ENCODE data around the gene TMEM131L.

Gene TMEM131L

GRCh38 chr4:153509724-153510123 lies 43.6 kb downstream of the TMEM131L start:
- no peak for DNase-seq

- DNase-seq = no peak
Observed at GRCh38 chr4:153510252-153511001, 44.3 kb downstream of the TMEM131L start.

GRCh38 chr4:153511104-153511503 lies 44.9 kb downstream of the TMEM131L start:
- no peak for DNase-seq

GRCh38 chr4:153512162-153512852 lies 46.1 kb downstream of the TMEM131L start:
- DNase-seq = no peak

GRCh38 chr4:153512952-153513500 lies 46.9 kb downstream of the TMEM131L start:
- DNase-seq = no peak

- no peak for DNase-seq
Observed at GRCh38 chr4:153513596-153513995, 47.4 kb downstream of the TMEM131L start.

- DNase-seq = no peak
Observed at GRCh38 chr4:153514001-153514526, 47.9 kb downstream of the TMEM131L start.

DNA sequence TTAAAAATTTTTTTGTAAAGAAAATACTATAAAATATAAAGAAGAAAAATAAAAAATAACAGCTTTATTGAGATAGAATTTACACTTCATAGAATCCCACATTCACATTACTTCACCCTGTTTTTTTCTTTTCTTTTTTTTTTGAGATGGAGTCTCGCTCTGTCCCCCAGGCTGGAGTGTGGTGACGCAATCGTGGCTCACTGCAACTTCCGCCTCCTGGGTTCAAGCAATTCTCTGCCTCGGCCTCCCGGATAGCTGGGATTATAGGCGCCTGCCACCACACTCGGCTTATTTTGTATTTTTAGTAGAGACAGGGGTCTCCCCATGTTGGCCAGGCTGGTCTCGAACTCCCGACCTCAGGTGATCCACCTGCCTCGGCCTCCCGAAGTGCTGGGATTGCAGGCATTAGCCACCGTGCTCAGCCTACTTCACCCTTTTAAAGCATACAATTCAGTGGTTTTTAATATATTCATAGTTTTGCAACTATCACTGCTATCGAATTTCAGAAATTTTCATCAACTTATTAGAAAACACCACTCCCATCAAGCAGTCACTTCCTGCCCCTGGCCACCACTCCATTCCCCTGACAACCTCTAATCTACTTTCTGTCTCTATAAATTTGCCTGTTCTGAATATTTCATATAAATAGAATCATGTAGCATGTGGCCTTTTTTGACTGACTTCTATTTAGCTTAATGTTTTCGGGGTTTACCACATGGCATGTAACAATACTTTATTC lies 48.7 kb downstream of the TMEM131L start:
- DNase-seq = no peak

DNA sequence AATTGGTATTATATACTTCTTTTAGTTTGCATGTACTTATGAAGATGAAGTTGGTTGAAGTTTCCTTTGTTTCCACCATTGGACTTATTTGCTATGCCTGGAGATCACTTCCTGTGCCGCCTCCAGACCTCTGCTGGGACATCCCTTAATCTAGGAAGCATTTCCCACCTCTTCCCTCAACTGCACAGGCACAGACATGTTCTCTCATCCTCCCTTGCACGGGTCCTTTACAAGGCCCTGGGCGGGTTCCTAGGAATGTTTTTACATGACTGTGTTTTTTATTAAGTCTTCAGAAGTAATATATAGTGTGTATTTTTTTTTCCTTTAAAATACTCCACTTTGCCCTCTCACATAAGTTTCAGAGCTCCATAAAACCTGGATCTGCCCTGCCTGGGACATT lies 51.0 kb downstream of the TMEM131L start:
- DNase-seq = no peak

GRCh38 chr4:153518001-153518400 lies 51.8 kb downstream of the TMEM131L start:
- no peak for DNase-seq

- no peak for DNase-seq
Observed at GRCh38 chr4:153518637-153519389, 52.7 kb downstream of the TMEM131L start.

DNA sequence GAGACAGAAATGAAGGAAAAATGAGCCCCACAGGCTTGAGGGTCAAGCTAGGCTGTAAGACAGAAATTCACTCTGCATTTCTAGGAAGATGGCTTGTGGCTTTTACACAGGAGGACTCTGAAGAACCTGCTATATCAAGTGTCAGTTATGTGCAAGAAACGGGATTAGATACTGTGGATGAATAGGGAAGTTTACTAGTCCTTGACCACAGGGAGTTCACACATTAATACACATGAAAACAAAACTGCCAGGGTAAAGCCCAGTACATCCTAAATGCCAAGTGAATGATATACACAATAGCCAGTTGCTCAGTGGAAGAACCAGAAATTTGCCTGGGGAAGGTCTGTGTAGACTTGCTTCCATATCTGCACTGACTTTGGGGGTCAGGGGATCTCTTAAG lies 53.5 kb downstream of the TMEM131L start:
- DNase-seq = no peak

DNA sequence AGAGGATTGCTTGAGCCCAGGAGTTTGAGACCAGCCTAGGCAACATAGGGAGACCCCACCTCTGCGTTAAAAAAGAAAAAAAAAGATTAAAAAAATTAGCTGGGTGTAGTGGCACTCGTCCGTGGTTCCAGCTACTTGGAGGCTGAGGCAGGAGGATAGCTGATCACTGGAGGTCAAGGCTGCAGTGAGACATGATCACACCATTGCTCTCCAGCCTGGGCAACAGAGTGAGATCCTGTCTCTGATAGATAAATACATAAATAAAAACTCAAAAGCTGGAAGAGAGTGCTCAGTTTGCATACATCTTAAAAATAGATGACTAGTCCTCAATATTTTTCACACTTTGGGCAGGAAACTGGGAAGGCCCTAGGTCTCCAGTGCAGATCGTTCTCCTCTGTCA lies 54.1 kb downstream of the TMEM131L start:
- no peak for DNase-seq

DNA sequence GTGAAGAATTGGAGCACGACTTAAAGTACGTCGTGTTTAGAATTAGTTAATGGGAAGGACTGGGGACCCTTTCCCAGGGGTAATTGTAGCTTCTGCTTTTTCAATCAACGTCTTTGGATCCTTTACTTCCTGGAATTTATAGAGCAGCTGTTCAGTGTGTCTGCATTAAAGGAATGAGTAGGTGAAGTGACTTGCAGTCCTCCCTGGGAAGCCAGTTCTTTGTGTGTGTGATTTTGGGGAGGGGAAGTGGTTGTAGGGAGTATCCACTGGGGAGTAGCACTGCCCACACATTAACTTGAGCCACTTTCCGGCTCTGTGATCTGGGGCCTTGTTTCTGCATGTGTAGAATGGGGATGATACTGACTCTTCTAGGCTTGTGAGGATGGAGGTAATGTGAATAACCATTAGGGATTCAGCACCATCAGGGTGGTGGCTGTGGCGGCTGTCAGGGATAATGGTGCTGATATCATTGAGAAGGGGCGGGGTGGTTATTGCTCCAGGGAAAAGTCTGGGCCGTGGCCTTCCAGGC lies 54.7 kb downstream of the TMEM131L start:
- no peak for DNase-seq

- DNase-seq = no peak
Observed at GRCh38 chr4:153521478-153521877, 55.3 kb downstream of the TMEM131L start.

- DNase-seq = peak; percentile 46
Observed at GRCh38 chr4:153521999-153522801, 56.0 kb downstream of the TMEM131L start.

- DNase-seq = peak; percentile 59
Observed at GRCh38 chr4:153522802-153523094, 56.6 kb downstream of the TMEM131L start.

DNA sequence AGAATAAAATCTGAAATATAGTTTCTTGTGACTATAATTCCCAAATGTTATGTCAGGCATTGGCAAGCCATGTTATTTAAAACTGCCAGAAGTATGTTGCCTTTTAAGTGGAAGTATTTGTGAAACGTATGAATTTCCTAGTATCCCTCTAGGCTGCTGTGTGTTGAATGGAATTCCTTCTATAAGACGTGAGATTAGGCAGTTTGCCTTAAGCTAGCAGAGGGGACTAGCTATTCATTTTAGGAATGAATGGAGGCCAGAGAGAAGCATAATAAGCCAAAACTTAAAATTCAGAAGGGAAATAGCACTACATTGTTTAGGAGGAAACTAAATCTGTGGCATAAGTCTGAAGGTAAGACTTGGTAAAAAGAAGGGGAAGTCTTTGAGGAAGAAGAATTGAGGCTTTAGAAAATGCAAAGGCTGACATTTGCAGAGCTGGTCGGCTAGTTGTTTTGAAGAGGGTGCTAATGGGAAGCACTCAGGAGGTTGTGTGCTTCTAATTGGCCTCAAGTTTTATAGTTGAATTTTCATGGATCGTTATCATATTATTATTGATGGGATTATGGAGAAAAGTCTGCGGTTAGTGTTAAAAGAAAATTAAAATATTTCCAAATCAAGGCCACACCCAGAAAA lies 57.1 kb downstream of the TMEM131L start:
- DNase-seq = no peak

GRCh38 chr4:153523941-153524386 lies 57.8 kb downstream of the TMEM131L start:
- no peak for DNase-seq

DNA sequence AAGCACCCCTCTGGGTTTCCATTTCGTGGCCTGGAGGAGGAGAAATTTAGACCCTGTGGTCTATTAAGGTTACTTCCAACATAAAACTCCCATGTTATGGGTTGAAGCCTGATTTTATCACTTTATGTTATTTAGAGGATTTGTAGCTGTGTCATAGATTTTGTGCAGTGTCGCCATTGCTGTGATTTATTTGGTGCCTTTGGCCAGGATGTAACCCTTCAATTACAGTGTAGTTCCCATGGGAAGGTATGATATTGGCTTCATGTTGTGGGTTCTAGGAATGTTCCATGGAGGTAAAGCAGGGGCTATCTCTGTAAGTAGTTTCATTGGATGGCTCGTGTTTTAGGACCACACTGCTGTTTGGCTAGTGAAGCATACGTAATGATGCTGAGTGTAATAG lies 58.5 kb downstream of the TMEM131L start:
- DNase-seq = no peak

DNA sequence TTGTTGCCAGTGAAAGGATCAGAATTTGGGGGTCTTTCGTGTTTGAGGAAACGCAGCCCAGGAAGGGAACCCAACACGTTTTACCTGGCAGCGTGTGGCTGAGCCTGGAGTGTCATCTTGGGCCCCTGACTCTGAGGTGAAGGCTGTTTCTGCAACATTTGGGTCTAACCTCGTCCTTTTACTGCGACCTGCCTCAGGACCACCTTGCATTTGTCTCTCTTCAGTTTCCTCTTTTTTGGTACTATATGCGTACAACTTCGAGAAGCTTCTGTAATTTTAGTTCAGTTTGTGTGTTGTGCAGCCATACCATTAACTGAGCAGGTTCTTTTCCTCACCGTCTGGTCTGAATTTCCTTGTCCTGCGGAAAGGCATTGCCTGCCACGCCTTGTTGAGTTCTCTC lies 61.5 kb downstream of the TMEM131L start:
- no peak for DNase-seq
